Stimulated activated CD8-positive, alpha-beta memory T cell treated with anti-CD3 and anti-CD28 coated beads, Interleukin-4, amount 100 ng/mL, for 24 hours (primary cell): ENCODE data around the gene MDM2.
A peak's percentile ranks its signal among the peaks of the same experiment; 100 is the strongest.
"Not testable (repeated sequence)": the region's sequence is repeated elsewhere in the genome, so short reads cannot be mapped to it uniquely, and the experiment has no call there.

Source experiments
- DNase-seq: peaks from one replicate; pipeline ENCODE4 v3.0.0-alpha.2; 2020; ENCODE audit warnings: low read depth

MDM2 gene

GRCh38 chr12:68806488-68807237 lies 1.3 kb upstream of the MDM2 start:
- no peak for DNase-seq

- not testable (repeated sequence) for DNase-seq
Observed at GRCh38 chr12:68807274-68807575, 752 bp upstream of the MDM2 start.

- DNase-seq, result peak; percentile 50
Observed at GRCh38 chr12:68808388-68809189, 612 bp downstream of the MDM2 start.

GRCh38 chr12:68809190-68810026 lies 1.4 kb downstream of the MDM2 start:
- no peak for DNase-seq

- not testable (repeated sequence) for DNase-seq
Observed at GRCh38 chr12:68810027-68810389, 2.0 kb downstream of the MDM2 start.

GRCh38 chr12:68811573-68811972 lies 3.6 kb downstream of the MDM2 start:
- not testable (repeated sequence) for DNase-seq

GRCh38 chr12:68812553-68813241 lies 4.7 kb downstream of the MDM2 start:
- no peak for DNase-seq

- no peak for DNase-seq
Observed at GRCh38 chr12:68813242-68813593, 5.2 kb downstream of the MDM2 start.

GRCh38 chr12:68814490-68815231 lies 6.7 kb downstream of the MDM2 start:
- DNase-seq, result no peak

GRCh38 chr12:68815232-68815927 lies 7.4 kb downstream of the MDM2 start:
- DNase-seq, result no peak

GRCh38 chr12:68815928-68816800 lies 8.2 kb downstream of the MDM2 start:
- DNase-seq, result no peak

- DNase-seq, result not testable (repeated sequence)
Observed at GRCh38 chr12:68819481-68819880, 11.5 kb downstream of the MDM2 start.

GRCh38 chr12:68821357-68822188 lies 13.6 kb downstream of the MDM2 start:
- no peak for DNase-seq

GRCh38 chr12:68823696-68824095 lies 15.7 kb downstream of the MDM2 start:
- DNase-seq, result no peak

GRCh38 chr12:68824131-68824530 lies 16.2 kb downstream of the MDM2 start:
- DNase-seq, result no peak

GRCh38 chr12:68824597-68825250 lies 16.7 kb downstream of the MDM2 start:
- no peak for DNase-seq

GRCh38 chr12:68825569-68826217 lies 17.7 kb downstream of the MDM2 start:
- no peak for DNase-seq
